OCI-LY7 (cell line): ENCODE results near the gene ST6GALNAC1. TPM values are rescaled to one million over a fixed set of nuclear protein-coding genes. Genes with fewer than 3 reads are reported as not detected.

Experiments
- BruUV-seq: library from RNA; stranded (reverse); fragments of 400-500 nt; replicated peaks from 2 replicates; lab custom pipeline; 2021; lab: Mats Ljungman, UMichigan
- CTCF ChIA-PET: fragments of 300-600 bp; sonication (Branson Sonifier 250); formaldehyde crosslinking; loops from one replicate; lab custom pipeline; 2022; ENCODE audit warnings: antibody characterized with exemption; ENCODE audit not compliant: unreplicated experiment; lab: Charles Lee
- POLR2A ChIA-PET: fragments of 300-600 bp; sonication (Branson Sonifier 250); formaldehyde crosslinking; loops from one replicate; lab custom pipeline; 2022; ENCODE audit warnings: antibody characterized with exemption; lab: Charles Lee
- DNase-seq: peaks from one replicate; pipeline ENCODE4 v3.0.0-alpha.2; 2015; ENCODE audit warnings: low spot score
- H2AFZ ChIP-seq: fragments of 200-600 bp; sonication (generic), shearing (Covaris generic); 2 replicates; pipeline ENCODE4 v1.6.1; 2014; ENCODE audit warnings: mild to moderate bottlenecking, antibody characterized with exemption, low read length, moderate library complexity
- H3K27ac ChIP-seq: fragments of 200-600 bp; sonication (generic); 2 replicates; pipeline ENCODE4 v1.5.1; 2014; ENCODE audit warnings: mixed run types, low read depth, mild to moderate bottlenecking, moderate library complexity, low read length, inconsistent platforms; ENCODE audit not compliant: poor library complexity, severe bottlenecking
- H3K36me3 ChIP-seq: fragments of 200-600 bp; sonication (generic); 2 replicates; pipeline ENCODE4 v1.6.1; 2014; ENCODE audit warnings: mild to moderate bottlenecking, antibody characterized with exemption, low read length, moderate library complexity, mixed read lengths; ENCODE audit not compliant: insufficient read depth
- H3K4me1 ChIP-seq: fragments of 200-600 bp; sonication (generic); 2 replicates; pipeline ENCODE4 v1.5.1; 2014; ENCODE audit warnings: mild to moderate bottlenecking, low read length; ENCODE audit not compliant: insufficient read depth, poor library complexity, severe bottlenecking
- H3K4me2 ChIP-seq: fragments of 200-600 bp; sonication (generic); 2 replicates; pipeline ENCODE4 v1.6.1; 2014; ENCODE audit warnings: mild to moderate bottlenecking, low read length
- H3K4me3 ChIP-seq: fragments of 200-600 bp; sonication (generic); 2 replicates; pipeline ENCODE4 v1.5.1; 2014; ENCODE audit warnings: mild to moderate bottlenecking, low read depth, low read length; ENCODE audit not compliant: poor library complexity, severe bottlenecking
- H3K79me2 ChIP-seq: fragments of 200-600 bp; sonication (generic); 2 replicates; pipeline ENCODE4 v1.6.1; 2016; ENCODE audit warnings: low read depth, mild to moderate bottlenecking, low read length, moderate library complexity, mixed read lengths; ENCODE audit not compliant: insufficient read depth
- H3K9me2 ChIP-seq: fragments of 200-600 bp; sonication (generic); 2 replicates; pipeline ENCODE4 v1.6.1; 2016; ENCODE audit warnings: mild to moderate bottlenecking, low read length, mixed read lengths; ENCODE audit not compliant: insufficient read depth
- H3K9me3 ChIP-seq: fragments of 200-600 bp; sonication (generic); 2 replicates; pipeline ENCODE4 v1.6.1; 2014; ENCODE audit warnings: mild to moderate bottlenecking, mixed run types, low read length, mixed read lengths
- H4K20me1 ChIP-seq: fragments of 200-600 bp; sonication (generic); 2 replicates; pipeline ENCODE4 v1.6.1; 2014; ENCODE audit warnings: mild to moderate bottlenecking, antibody characterized with exemption, low read length, moderate library complexity, mixed read lengths; ENCODE audit not compliant: insufficient read depth
- EZH2phosphoT487 ChIP-seq: fragments of 200-600 bp; sonication (generic); IDR thresholded peaks from 2 replicates; pipeline ENCODE4 v1.6.1; 2018; ENCODE audit warnings: low read depth, borderline replicate concordance, mild to moderate bottlenecking, mixed run types, antibody characterized with exemption, low read length, moderate library complexity, mixed read lengths
- intact Hi-C: fragments of 100-400 bp; cut with micrococcal nuclease; formaldehyde crosslinking; loops from one replicate; pipeline ENCODE4 v1.10.0; 2022; ENCODE audit not compliant: unreplicated experiment
- total RNA-seq, 2 experiments: library from RNA; depleted of rRNA in 1 of 2; stranded (reverse); fragments of >200 nt in 1 of 2; shearing (Covaris generic) in 1 of 2; gene quantifications; 2 replicates each; pipeline ENCODE4 v1.2.3, GENCODE V29; 2014 to 2022
- TF ChIP-seq, protein P1 (sequence below): fragments of 200-600 bp; sonication (generic); conservative IDR thresholded peaks from 2 replicates; pipeline ENCODE4 v1.5.1; 2014; ENCODE audit warnings: mild to moderate bottlenecking, antibody characterized with exemption, low read length, moderate library complexity, mixed read lengths

ST6GALNAC1 gene
- total RNA-seq, 2 experiments from 2014 or later: not detected

DNA sequence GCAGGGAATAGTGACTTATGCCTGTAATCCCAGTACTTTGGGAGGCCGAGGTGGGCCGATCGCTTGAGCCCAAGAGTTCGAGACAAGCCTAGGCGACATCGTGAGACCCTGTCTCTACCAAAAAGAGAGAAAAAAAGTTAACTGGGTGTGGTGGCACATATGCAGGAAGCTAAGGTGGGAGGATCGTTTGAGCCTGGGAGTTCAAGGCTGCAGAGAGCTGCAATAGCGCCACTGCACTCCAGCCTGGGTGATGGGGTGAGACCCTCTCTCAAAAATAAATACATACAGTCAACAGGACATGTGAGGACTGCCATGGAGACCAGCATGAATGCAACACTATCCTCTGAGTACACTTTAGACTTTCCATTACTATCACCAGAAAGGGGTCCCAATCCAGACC is 42.5 kb downstream of the ST6GALNAC1 start:
- Histone ChIP-seq H3K9me2 (no peaks in the 10 kb centered on the region), H4K20me1 (no peaks in the 10 kb centered on the region), H3K4me3 (no peak overlapping the region), H3K9me3 (0 out of 2 replicates have a peak, but pooled peaks cover 5% of the 10 kb centered on the region), H2AFZ (no peak overlapping the region), H3K4me2 (no peak overlapping the region), H3K4me1 (no peaks in the 10 kb centered on the region), H3K79me2 (no peaks in the 10 kb centered on the region), H3K27ac (no peak overlapping the region), H3K36me3 (no peaks in the 10 kb centered on the region)
- ChIA-PET CTCF (interaction anchor here (0.7 to 1.2 kb wide), 2 partner anchors 12 to 56 kb away, joined by 3 to 4 read pairs; no protein-coding TSS in a partner anchor), POLR2A (interaction anchor here (0.5 kb wide), 1 partner anchor 246 kb away, joined by 3 read pairs; no protein-coding TSS in a partner anchor)
- intact Hi-C loops: no loop called here
- no TSS peak for BruUV-seq
- TF ChIP-seq, protein P1, sequence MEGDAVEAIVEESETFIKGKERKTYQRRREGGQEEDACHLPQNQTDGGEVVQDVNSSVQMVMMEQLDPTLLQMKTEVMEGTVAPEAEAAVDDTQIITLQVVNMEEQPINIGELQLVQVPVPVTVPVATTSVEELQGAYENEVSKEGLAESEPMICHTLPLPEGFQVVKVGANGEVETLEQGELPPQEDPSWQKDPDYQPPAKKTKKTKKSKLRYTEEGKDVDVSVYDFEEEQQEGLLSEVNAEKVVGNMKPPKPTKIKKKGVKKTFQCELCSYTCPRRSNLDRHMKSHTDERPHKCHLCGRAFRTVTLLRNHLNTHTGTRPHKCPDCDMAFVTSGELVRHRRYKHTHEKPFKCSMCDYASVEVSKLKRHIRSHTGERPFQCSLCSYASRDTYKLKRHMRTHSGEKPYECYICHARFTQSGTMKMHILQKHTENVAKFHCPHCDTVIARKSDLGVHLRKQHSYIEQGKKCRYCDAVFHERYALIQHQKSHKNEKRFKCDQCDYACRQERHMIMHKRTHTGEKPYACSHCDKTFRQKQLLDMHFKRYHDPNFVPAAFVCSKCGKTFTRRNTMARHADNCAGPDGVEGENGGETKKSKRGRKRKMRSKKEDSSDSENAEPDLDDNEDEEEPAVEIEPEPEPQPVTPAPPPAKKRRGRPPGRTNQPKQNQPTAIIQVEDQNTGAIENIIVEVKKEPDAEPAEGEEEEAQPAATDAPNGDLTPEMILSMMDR: no peak
- TF ChIP-seq EZH2phosphoT487: no peak
- DNase-seq: no peak

DNA sequence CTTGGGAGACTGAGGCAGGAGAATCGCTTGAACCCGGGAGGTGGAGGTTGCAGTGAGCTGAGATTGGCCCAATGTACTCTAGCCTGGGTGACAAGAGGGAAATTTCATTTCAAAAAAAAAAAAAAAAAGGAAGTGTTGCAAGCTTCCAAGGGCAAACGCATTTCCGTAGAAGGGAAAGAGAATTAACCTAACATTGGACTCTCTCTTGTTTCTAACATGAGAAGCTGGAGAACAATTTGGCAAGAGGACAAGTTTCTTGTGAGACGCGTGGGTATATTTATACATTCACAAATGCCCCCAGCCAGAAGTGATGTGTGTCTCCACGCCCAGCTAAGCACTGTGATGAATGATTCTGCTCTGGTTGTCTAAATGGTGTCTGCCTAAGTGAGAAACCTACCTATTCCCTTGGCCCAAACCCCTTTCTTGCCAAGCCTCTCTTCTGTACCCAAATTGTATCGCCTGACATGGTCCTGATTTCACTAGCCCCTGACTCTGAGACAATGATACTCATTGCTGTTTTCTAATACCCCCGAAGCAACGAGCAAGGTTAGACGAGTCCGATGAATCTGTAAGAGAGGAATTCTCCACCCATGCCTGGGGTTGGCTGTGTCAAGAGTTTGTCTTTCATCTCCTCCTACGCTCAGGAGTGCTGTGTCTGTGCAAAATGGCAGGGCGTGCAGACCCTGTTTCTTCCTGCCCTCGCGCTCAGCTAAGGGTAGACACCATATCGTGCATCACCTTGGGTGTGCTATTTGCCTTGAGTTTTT is 43.7 kb downstream of the ST6GALNAC1 start:
- no peak overlapping the region for H3K4me2 ChIP-seq
- no peak for DNase-seq
- H3K27ac ChIP-seq: no peak overlapping the region
- H3K9me3 ChIP-seq: 0 out of 2 replicates have a peak, but pooled peaks cover 5% of the 10 kb centered on the region
- H3K4me3 ChIP-seq: no peak overlapping the region
- H3K9me2 ChIP-seq: no peaks in the 10 kb centered on the region
- ChIA-PET CTCF (interaction anchor here (1.2 kb wide), 1 partner anchor 10 kb away, joined by 4 read pairs; no protein-coding TSS in a partner anchor), POLR2A (interaction anchor here (2.3 kb wide), 1 partner anchor 10 kb away, joined by 9 read pairs; no protein-coding TSS in a partner anchor)
- BruUV-seq: no TSS peak
- intact Hi-C loops: no loop called here
- H2AFZ ChIP-seq: no peak overlapping the region
- no peak for TF ChIP-seq EZH2phosphoT487
- TF ChIP-seq, protein P1: no peak
- no peaks in the 10 kb centered on the region for H4K20me1 ChIP-seq
- no peaks in the 10 kb centered on the region for H3K36me3 ChIP-seq
- no peaks in the 10 kb centered on the region for H3K79me2 ChIP-seq
- no peaks in the 10 kb centered on the region for H3K4me1 ChIP-seq
